Neural cell (in vitro differentiated cells): ENCODE data around the gene ASIC5. TPM values are rescaled to one million over a fixed set of nuclear protein-coding genes. Genes with fewer than 3 reads are reported as not detected.

Source experiments
- H2AFZ ChIP-seq: fragments of 200-600, 300-800 bp; sonication (generic), shearing (Covaris generic); 2 replicates; pipeline ENCODE4 v1.6.0; 2014; ENCODE audit warnings: low read depth, mild to moderate bottlenecking, antibody characterized with exemption, low read length, moderate library complexity
- H3F3A ChIP-seq: fragments of 200-600 bp; shearing (Covaris generic); 2 replicates; pipeline ENCODE4 v1.6.1; 2016; ENCODE audit warnings: mild to moderate bottlenecking, moderate library complexity, mixed read lengths, antibody characterized with exemption, low read length; ENCODE audit not compliant: insufficient read depth, poor library complexity, severe bottlenecking
- H3K27ac ChIP-seq: fragments of 200-600, 300-800 bp; sonication (generic), shearing (Covaris generic); 2 replicates; pipeline ENCODE4 v1.5.1; 2014; ENCODE audit warnings: mild to moderate bottlenecking, low read length, moderate library complexity
- H3K27me3 ChIP-seq: fragments of 300-800, 200-600 bp; sonication (generic), shearing (Covaris generic); 2 replicates; pipeline ENCODE4 v1.6.0; 2014; ENCODE audit warnings: mild to moderate bottlenecking, low read depth, low read length, moderate library complexity; ENCODE audit not compliant: insufficient read depth
- H3K36me3 ChIP-seq: fragments of 300-800, 200-600 bp; sonication (generic), shearing (Covaris generic); 2 replicates; pipeline ENCODE4 v1.5.1; 2014; ENCODE audit warnings: mild to moderate bottlenecking, antibody characterized with exemption, low read length, moderate library complexity; ENCODE audit not compliant: insufficient read depth
- H3K4me2 ChIP-seq: fragments of 300-800, 200-600 bp; sonication (generic), shearing (Covaris generic); 2 replicates; pipeline ENCODE4 v1.6.0; 2014; ENCODE audit warnings: mild to moderate bottlenecking, low read length
- H3K4me3 ChIP-seq: fragments of 300-800, 200-600 bp; sonication (generic), shearing (Covaris generic); 2 replicates; pipeline ENCODE4 v1.5.1; 2014; ENCODE audit warnings: mild to moderate bottlenecking, low read length, moderate library complexity
- H3K79me2 ChIP-seq: fragments of 200-600 bp; shearing (Covaris generic); replicated peaks from 2 replicates; pipeline ENCODE4 v1.6.0; 2014; ENCODE audit warnings: mild to moderate bottlenecking, low read length, moderate library complexity; ENCODE audit not compliant: insufficient read depth
- H3K9ac ChIP-seq: fragments of 300-800, 200-600 bp; sonication (generic), shearing (Covaris generic); 2 replicates; pipeline ENCODE4 v1.6.1; 2016; ENCODE audit warnings: mild to moderate bottlenecking, low read length, mixed read lengths
- H3K9me2 ChIP-seq: fragments of 200-600 bp; shearing (Covaris generic); 2 replicates; pipeline ENCODE4 v1.6.1; 2016; ENCODE audit warnings: mild to moderate bottlenecking, low read length, mixed read lengths; ENCODE audit not compliant: insufficient read depth
- H3K9me3 ChIP-seq: fragments of 200-600, 300-800 bp; sonication (generic), shearing (Covaris generic); 2 replicates; pipeline ENCODE4 v1.6.1; 2016; ENCODE audit warnings: mild to moderate bottlenecking, mixed run types, low read length, moderate library complexity, mixed read lengths
- H4K20me1 ChIP-seq: fragments of 200-600 bp; shearing (Covaris generic); 2 replicates; pipeline ENCODE4 v1.6.1; 2016; ENCODE audit warnings: mild to moderate bottlenecking, mixed run types; ENCODE audit not compliant: insufficient read depth
- CTCF ChIP-seq: fragments of 450-650 bp; IDR thresholded peaks from 2 replicates; pipeline ENCODE4 v1.5.1; 2014; ENCODE audit warnings: antibody characterized with exemption, mild to moderate bottlenecking, moderate library complexity; ENCODE audit not compliant: poor library complexity, severe bottlenecking
- EP300 ChIP-seq: fragments of 450-650 bp; conservative IDR thresholded peaks from 2 replicates; pipeline ENCODE4 v1.6.1; 2014; ENCODE audit warnings: antibody characterized with exemption, mild to moderate bottlenecking, moderate library complexity; ENCODE audit not compliant: poor library complexity, severe bottlenecking
- EZH2 ChIP-seq: fragments of 200-600, 300-800 bp; shearing (Covaris generic), sonication (generic); IDR thresholded peaks from 2 replicates; pipeline ENCODE4 v1.6.1; 2014; ENCODE audit warnings: antibody characterized with exemption, low read length, borderline replicate concordance, mild to moderate bottlenecking; ENCODE audit not compliant: insufficient read depth, poor library complexity, severe bottlenecking
- MXI1 ChIP-seq: fragments of 450-650 bp; conservative IDR thresholded peaks from 2 replicates; pipeline ENCODE4 v1.6.1; 2014; ENCODE audit warnings: antibody characterized with exemption, mild to moderate bottlenecking; ENCODE audit not compliant: poor library complexity, severe bottlenecking
- POLR2AphosphoS5 ChIP-seq: IDR thresholded peaks from 2 replicates; pipeline ENCODE4 v1.6.1; 2012
- RAD21 ChIP-seq: fragments of 450-650 bp; conservative IDR thresholded peaks from 2 replicates; pipeline ENCODE4 v1.6.1; 2014; ENCODE audit warnings: antibody characterized with exemption, mild to moderate bottlenecking, moderate library complexity
- SMC3 ChIP-seq: fragments of 450-650 bp; conservative IDR thresholded peaks from 2 replicates; pipeline ENCODE4 v1.6.1; 2014; ENCODE audit warnings: antibody characterized with exemption, mild to moderate bottlenecking, moderate library complexity; ENCODE audit not compliant: poor library complexity
- TAF1 ChIP-seq: IDR thresholded peaks from 2 replicates; pipeline ENCODE4 v1.6.1; 2012; ENCODE audit warnings: low read depth
- polyA plus RNA-seq: library from polyadenylated mRNA; depleted of rRNA; stranded (reverse); fragments of >200 nt; gene quantifications from 2 replicates; pipeline ENCODE4 v1.2.3, GENCODE V29; 2014
- TF ChIP-seq, protein P1 (sequence below): IDR thresholded peaks from 2 replicates; pipeline ENCODE4 v1.6.1; 2012; ENCODE audit warnings: borderline replicate concordance

The ASIC5 gene
- polyA plus RNA-seq, 1 donor from 2014 or later = not detected

GRCh38 chr4:155906554-155907247, 40.6 kb upstream of the ASIC5 start:
- Histone ChIP-seq H3K27ac (peak overlapping the region; percentile 24), H3K79me2 (no peaks in the 10 kb centered on the region), H3K36me3 (no peaks in the 10 kb centered on the region), H3K27me3 (no peaks in the 10 kb centered on the region), H3F3A (no peaks in the 10 kb centered on the region), H3K4me2 (no peak overlapping the region), H3K9me3 (no peaks in the 10 kb centered on the region), H2AFZ (no peak overlapping the region), H4K20me1 (no peaks in the 10 kb centered on the region), H3K9me2 (no peaks in the 10 kb centered on the region), H3K4me3 (no peak overlapping the region), H3K9ac (no peak overlapping the region)
- TF ChIP-seq EP300 = peak; percentile 88
- no peak for TF ChIP-seq MXI1
- TF ChIP-seq TAF1 = no peak
- TF ChIP-seq, protein P1, sequence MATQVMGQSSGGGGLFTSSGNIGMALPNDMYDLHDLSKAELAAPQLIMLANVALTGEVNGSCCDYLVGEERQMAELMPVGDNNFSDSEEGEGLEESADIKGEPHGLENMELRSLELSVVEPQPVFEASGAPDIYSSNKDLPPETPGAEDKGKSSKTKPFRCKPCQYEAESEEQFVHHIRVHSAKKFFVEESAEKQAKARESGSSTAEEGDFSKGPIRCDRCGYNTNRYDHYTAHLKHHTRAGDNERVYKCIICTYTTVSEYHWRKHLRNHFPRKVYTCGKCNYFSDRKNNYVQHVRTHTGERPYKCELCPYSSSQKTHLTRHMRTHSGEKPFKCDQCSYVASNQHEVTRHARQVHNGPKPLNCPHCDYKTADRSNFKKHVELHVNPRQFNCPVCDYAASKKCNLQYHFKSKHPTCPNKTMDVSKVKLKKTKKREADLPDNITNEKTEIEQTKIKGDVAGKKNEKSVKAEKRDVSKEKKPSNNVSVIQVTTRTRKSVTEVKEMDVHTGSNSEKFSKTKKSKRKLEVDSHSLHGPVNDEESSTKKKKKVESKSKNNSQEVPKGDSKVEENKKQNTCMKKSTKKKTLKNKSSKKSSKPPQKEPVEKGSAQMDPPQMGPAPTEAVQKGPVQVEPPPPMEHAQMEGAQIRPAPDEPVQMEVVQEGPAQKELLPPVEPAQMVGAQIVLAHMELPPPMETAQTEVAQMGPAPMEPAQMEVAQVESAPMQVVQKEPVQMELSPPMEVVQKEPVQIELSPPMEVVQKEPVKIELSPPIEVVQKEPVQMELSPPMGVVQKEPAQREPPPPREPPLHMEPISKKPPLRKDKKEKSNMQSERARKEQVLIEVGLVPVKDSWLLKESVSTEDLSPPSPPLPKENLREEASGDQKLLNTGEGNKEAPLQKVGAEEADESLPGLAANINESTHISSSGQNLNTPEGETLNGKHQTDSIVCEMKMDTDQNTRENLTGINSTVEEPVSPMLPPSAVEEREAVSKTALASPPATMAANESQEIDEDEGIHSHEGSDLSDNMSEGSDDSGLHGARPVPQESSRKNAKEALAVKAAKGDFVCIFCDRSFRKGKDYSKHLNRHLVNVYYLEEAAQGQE = no peak
- peak; percentile 72 for TF ChIP-seq POLR2AphosphoS5

DNA sequence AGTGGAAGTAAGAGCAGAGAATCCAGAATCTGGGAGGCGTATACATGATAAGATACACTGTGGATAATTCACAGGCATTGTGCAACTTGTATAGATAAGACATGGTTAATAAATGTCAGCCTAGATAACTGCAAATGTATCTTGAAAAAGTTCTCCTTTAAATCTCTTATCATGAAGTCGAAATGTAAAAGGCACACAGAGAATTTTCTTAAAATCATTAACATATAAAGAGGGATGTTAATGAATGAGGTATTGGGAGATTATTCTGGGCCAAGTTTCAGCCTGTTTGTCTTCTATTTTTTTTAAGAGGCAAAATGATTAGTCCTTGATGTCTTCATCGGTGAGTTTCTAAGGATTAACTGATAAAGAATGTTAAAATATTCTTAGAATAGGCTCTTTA, 38.3 kb upstream of the ASIC5 start:
- Histone ChIP-seq H3K9me3 (no peaks in the 10 kb centered on the region), H3K9me2 (no peaks in the 10 kb centered on the region), H4K20me1 (no peaks in the 10 kb centered on the region), H3K27me3 (no peaks in the 10 kb centered on the region), H2AFZ (no peak overlapping the region), H3K9ac (no peak overlapping the region), H3K79me2 (no peaks in the 10 kb centered on the region), H3K36me3 (no peaks in the 10 kb centered on the region), H3K4me3 (no peak overlapping the region), H3K27ac (no peak overlapping the region), H3F3A (no peaks in the 10 kb centered on the region), H3K4me2 (no peak overlapping the region)
- TF ChIP-seq RAD21 (no peak), SMC3 (no peak), CTCF (no peak), EZH2 (no peak), TAF1 (no peak), POLR2AphosphoS5 (no peak), EP300 (no peak), MXI1 (no peak)
- TF ChIP-seq, protein P1 = no peak
